CD4-positive, alpha-beta T cell treated with Interleukin-21 for 1 hour (primary cell): ENCODE data around the gene ARHGEF19.
A peak's percentile ranks its signal among the peaks of the same experiment; 100 is the strongest.
"Not testable (repeated sequence)": the region's sequence is repeated elsewhere in the genome, so short reads cannot be mapped to it uniquely, and the experiment has no call there.

Experiments used
- DNase-seq: peaks from one replicate; pipeline ENCODE4 v3.0.0-alpha.2; 2020

The ARHGEF19 gene

DNA sequence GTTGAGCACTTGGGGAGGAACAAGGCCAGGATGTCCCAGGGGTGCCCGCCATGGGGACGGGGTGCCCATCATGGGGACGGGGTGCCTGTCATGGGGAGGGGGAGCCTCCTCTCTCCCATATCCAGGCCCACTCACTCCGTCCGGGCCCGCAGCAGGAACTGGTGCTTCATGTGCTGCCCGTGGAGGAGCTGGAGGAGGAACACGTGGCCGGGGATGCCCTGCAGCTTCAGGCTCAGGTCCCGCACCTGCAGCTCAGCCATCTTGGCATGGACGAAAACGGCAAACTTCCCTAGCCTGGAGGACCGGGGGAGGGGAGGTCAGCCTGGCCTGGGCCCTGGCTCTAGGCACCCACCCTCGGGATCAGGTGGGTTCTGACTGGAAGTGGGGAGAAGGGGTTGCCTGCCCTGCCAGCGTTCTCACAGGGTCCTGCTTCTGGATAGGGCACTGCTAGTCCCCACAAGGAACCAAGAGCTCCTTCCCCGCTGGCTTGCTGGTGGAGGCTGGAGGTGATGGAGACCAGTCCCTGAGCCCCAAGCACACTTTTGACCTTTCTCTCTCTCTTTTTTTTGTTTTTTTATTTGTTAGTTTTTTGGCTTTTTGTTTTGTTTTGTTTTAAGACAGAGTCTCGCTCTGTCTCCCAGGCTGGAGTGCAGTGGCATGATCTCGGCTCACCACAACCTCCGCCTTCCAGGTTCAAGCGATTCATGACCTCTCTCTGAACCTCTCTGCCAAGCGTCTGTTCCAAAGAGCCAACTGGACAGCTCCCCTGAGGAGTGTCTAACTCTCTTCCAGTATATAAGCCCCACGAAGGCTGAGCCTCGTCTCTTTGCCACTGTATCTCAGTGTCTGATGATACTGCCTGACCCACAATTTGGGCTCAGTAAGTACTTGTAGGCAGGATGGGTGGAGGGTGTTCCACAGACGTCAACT lies 9.9 kb downstream of the ARHGEF19 start:
- no peak for DNase-seq

DNA sequence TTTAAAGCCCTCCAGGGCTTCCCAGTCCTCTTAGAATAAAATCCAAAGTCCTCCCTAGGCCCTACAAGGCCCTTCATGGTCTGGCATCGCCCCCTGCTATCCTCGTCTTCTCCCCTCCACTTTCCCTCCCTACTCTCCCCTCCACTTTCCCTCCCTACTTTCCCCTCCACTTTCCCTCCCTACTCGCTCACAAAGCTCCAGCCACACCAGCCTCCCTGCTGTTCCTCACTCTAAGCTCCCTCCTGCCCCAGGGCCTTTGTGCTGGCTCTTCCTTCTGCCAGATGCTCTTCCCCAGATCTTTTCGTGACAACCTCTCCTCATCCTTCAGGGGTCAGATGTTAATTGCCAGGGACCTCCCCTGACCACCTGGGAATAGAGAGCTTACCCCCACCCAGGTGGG lies 12.8 kb downstream of the ARHGEF19 start:
- DNase-seq, result no peak

DNA sequence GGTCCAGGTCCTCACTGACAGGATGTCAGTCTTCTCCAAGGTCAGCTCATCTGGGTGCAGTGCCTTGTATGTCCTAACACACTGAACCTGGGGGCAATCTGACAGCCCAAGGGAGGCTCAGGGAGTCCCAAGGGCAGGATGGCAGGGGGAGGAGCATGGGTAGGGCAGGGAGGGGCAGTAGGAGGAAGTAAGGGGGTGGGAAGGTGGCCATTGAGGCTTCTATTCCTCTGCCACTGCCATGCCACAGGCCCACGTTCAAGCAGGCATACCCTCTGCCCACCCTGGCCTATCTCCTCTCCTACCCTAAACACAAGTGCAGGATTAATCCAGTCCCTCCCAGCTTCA lies 13.3 kb downstream of the ARHGEF19 start:
- no peak for DNase-seq

DNA sequence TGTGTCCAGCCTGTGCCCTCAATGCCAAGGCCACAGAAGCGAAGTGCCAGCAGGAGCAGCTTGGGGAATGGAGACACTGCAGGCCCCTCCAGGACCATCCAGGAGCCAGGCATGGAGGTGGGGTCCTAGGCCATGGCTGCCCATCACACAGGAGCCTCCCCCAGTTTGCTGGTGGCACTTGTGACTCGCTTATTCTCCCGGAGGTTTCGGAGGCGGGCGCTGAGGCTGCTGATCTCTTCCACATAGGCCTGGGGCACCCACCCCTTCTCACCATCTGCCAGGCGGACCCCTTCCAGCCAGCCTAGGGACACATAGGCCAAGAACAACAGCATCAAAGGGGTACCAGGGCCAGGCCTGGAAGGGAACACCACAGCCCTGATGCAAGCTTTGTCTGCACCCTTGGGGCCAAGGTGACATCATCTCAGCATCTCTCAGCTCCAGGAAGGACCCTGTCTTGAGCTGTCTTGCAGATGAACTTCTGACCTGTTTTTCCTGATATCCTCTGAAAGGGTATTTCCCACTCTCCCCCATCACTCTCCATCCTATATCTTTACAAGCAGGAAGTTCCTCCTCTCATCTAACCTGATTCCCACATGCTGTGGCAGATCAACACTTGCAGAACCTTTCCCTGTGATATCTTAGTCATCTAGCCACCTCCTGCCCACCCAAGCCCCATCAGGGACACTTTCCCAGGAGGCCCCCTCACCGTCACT lies 13.9 kb downstream of the ARHGEF19 start:
- no peak for DNase-seq

DNA sequence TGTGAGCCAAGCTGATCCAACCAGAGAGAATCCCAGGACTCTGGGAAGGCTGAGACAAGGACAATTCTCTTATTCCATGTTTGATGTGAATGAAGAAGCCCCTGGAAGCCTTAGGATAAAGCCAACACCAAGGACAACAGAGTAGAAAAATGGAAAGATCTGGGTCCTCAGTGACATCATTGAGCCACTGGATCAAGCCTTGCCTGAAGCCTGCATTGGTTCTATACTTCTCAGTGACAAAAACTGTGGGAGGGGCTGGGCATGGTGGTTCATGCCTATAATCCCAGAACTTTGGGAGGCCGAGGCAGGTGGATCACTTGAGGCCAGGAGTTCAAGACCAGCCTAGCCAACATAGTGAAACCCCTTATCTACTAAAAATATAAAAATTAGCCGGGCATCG lies 15.6 kb downstream of the ARHGEF19 start:
- DNase-seq, result no peak

DNA sequence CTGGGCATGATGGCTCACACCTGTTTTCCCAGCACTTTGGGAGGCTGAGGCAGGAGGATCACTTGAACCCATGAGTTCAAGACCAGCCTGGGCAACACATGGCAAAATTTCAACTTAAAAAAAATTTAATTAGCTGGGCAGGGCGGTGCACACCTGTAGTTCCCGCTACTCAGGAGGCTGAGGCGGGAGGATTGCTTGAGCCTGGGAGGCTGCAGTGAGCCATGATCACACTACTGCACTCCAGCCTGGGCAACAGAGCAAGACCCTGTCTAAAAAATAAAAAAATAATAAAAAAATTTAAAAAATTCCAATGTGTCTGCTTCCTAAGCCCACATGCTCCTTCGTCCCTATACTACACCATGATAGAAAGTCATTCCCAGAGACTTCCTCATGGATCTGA lies 16.3 kb downstream of the ARHGEF19 start:
- DNase-seq, result not testable (repeated sequence)

DNA sequence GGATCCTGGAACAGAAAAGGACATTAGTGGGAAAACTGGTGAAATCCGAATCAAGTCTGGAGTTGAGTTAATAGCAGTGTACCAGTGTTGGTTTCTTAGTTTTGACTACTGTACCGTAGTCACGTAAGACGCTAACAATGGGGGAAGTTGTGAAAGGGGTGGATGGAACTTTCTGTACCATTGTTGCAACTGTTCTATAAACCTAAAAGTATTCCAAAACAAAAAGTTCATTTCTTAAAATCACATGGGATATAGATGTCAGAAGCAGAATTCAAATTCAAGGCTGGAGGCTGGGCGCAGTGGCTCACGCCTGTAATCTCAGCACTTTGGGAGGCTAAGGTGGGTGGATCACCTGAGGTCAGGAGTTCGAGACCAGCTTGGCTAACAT lies 16.9 kb downstream of the ARHGEF19 start:
- no peak for DNase-seq

DNA sequence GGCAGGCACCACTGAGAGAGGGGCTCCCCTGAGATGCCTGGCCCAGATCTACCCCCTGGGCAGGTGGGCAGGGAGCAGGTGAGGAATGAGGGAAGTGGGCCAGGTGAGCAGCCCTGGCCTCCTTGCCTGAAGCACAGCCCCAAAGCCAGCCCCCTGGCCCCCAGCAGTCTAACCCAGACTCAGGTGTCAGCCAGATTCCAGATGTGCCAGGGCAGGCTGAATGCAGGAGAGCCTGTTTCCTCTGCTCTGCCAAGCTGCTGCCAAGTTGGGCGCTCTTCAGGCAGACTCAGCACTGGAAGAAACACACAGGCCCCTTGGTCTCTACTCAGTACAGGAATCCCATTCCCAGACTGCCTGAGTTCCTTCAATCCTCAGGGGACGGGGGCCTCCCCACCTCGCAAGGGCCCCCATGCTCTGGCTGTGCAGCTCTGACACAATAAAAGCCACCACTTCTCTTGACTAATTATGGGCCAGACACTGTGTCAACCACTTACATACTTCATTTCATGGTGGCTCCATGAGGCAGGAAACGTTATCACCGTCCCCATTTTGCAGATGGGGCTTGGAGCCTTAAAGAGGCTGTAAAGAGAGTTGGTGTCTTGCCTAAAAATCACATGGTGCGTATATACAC lies 20.4 kb downstream of the ARHGEF19 start:
- DNase-seq, result no peak

DNA sequence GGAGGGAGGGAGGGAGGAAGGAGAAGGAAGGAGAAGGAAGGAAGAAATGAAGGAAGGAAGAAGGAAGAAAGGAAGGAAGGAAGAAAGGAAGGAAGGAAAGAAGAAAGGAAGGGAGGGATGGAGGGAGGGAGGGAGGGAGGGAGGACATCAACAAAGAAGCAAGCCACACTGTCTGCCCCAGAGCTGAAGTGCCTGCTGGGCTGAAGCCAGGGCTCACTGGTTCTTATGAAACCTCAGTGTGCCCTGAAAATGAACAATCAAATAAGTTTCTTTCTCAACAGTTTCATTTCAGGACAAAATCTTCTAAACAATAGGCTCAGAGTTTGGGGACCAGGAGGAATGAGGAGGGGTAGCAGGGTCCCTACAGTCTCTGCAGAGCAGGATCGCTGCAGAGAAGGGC lies 21.1 kb downstream of the ARHGEF19 start:
- DNase-seq, result no peak

DNA sequence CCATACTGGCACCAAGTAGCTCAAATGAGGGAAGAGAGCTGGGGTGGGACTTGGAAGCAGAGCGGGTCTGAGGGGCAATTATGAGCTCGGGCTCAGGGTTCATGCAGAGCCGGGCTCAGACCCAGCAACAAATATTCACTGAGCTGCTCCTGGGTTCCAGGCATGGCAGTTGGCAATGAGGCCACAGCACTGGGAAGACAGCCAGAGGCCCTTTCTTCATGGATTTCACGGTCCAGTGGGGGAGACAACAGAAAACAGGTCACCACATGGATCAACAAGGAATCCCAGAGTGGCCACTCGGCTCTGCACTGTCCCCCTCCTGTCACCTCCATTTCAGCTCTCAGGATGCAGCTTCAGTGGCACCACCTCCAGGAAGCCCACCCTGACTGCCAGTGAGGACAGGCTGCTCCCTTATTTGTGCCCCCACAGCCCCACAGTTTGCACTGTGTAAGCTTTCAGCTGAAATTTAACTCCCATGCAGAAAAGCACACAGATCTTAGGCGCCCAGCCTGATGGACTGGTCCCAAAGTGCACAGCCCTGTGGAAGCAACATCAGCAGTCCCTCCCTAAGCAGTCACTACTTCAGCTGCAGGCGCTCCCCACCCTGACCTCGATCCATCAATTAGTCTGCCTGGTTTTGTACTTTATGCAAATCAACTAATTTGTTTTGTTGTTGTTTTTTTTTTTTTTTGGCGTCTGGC lies 22.4 kb downstream of the ARHGEF19 start:
- no peak for DNase-seq

DNA sequence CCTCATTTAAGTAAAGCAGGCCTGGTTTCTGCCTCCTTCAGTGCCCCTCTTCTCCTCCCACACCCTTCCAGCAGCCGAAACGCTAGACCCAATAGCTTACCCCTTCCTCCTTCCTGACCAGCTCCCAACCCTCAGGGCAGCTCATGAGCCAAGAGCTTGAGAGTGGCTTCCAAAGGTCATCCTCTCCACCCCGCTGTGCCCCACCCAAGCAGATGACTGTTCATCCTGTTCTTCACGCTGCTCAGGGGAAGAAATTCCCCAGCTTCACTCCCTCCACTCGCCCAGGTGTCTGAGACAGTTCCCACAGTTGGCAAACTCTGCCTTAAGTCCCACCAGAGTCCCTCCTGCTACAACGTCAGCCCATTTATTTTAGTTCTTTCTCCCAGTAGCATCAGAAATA lies 23.4 kb downstream of the ARHGEF19 start:
- DNase-seq, result no peak

DNA sequence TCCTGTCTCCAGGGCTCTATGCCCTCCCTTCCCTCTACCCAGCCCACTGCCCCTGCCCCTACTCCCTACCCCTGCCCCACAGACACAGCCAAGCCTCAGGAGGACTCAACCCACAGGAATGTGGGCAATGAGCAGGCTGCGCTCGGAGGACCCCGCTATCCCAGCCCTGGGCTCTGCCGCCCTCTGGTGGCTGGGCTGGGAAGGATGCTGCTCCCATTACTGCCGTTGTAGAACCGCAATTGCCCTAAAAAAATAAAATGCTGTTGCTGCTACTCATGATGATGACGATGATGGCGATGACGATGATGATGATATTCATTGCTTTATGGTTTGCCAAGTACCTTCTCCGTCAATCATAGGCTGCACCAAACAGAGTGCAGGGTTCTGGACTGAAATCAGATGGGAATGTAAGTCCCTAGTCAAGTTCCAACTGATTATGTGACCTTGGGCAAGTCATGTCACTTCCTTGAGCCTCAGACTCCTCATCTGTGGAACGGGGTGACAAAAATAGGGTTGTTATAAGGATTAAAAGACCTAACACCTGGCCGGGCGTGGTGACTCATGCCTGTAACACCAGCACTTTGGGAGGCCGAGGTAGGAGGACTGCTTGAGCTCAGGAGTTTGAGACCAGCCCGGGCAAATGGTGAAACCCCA lies 24.6 kb downstream of the ARHGEF19 start:
- peak; percentile 78 for DNase-seq

DNA sequence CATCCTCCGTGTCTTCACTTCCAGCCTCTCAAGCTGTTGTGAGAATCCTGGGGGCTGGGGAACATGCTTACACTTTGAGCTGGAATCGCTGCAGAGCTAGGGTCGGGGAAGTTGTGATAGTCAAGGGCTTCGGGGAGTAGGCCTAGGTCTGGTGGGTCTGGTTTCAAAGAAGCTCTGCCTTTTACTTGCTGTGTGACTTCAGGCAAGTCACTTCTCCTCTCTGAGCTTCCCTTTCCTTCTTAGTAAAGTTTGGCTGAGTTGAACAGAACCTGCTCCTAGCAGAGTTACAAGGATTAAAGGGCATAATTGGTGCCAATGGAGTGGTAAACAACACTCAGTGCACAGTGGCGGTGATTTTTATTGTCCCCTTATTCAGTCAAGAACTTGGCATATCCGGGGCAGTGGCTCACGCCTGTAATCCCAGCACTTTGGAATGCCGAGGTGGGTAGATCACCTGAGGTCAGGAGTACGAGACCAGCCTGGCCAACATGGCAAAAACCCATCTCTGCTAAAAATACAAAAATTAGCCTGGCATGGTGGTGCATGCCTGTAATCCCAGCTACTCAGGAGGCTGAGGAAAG lies 25.7 kb downstream of the ARHGEF19 start:
- DNase-seq, result no peak

DNA sequence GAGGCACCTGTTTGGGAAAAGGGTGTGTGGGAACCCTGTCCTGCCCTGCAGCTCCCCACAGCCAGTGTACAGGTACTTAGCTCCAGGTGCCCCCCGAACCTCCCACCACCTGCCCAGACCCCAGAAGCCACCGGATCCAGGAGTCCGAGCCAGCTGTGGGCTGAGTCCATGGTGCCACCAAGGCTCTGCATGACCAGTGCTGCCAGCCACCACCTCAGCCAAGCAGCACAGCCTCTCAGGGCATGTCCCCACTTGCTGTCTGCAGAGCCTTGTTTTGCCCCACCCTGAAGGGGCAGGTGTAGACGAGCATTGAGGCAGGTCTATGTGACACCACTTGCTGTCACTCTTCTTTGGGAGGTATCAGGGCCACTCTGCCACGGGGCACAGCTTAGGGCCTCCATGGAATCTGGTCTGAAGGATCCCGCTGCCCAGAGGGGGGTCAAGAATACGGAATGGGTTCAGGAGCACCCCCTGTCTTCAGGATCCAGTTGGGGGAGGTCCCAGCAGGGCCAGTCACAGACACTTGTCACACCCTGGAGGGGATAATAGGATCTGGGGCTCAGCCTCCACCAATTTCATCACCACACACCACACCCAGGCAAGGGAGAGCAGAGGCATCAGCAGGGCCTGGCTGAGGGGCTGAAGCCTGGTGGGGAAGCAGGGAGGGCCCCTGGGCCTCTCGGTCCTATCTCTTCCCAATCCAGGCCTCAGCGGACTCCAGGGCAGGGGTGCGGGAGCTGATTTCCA lies 27.7 kb downstream of the ARHGEF19 start:
- no peak for DNase-seq

DNA sequence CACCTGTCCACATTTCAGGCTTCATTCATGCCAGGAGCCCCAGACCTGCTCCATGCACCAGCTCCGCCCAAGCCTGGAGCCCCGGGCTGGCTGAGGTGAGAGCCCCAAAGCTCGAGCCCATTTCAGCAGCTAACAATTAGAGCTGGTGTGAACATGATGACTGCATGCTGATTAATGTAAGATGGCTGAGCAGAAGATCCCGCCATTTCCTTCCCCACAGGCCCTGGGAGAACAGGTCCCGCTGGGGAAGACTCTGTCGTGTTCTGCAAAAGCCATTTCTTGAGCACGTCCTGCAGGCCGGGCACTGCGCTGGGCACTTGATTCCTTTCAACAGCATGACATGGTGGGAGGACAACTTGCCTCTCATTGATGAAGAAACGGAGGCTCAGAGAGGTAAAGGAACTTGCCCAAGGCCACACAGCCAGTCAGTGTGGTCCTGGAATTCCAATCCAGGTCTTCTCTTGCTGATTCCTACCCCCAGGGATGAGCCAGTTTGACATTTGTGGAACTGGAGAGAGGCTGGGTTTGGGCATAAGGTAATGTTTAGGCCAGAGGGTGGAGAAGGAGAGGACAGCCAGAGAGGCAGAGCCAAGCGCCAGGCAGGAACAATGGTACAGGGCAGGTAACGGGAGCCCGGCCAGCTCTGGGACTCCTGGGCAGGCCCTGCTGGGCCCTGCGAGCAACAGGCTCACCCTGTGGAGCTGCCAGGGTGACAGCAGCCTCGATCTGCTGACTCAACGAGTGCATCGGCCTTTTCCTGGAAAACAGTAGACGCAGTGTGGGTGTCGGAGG lies 28.5 kb downstream of the ARHGEF19 start:
- DNase-seq, result no peak

DNA sequence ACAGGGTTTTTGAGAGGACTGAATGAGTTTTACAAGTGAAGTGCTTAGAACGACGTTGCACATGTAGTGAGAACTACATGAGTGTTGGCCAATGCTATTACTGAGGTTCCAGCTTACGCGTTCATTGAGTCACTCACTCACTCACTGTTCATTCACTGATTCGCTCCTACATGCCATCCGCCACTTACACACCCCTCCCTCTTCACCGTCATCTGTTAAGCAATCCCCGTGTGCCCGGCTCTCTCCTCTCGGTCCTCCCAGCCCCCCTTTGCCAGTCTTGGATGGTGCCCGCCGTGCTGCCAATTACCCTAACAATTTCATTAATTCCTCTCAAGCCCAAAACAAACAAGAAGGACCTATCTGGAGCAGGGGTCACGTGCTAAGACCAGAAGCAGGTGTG lies 29.3 kb downstream of the ARHGEF19 start:
- DNase-seq, result no peak

DNA sequence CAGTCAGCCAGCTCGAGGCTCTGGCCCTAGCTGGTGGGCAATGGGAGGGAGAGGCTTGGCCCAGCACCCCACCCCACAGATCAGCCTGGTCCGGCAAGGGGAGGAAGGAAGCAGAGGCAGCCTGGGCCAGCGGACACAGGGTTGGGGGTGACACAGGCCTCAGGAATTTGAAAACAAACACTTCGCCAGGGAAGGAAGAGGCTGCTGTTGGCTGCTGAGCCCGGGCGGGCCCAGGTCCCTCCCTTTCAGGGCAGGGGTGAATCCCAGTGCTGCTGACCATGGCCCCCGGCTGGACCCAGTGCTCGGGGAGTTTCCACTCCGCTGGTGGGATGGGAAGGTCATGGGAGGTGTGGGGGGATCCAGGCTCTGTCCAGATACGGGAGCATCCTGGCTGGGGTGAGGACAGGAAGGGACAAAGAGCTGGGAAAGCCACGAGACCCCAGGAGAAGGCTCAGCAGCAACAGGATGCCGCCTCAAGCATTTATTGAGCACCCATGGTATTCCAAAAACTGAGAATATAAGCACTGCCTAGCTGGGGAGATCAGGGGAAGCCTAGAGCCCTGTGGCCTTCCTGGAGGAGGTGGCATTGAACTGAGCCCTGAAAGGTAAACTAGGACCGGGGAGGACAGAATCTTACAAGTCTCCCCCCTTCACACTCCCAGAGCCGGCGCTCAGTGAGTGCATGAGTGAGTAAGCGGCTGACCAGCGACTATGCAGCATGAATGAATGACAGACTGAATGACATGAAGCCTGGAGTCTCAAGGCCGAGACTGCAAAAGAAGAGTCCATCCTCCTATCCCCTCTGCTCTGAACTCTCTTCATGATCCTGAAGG lies 30.3 kb downstream of the ARHGEF19 start:
- DNase-seq, result no peak

DNA sequence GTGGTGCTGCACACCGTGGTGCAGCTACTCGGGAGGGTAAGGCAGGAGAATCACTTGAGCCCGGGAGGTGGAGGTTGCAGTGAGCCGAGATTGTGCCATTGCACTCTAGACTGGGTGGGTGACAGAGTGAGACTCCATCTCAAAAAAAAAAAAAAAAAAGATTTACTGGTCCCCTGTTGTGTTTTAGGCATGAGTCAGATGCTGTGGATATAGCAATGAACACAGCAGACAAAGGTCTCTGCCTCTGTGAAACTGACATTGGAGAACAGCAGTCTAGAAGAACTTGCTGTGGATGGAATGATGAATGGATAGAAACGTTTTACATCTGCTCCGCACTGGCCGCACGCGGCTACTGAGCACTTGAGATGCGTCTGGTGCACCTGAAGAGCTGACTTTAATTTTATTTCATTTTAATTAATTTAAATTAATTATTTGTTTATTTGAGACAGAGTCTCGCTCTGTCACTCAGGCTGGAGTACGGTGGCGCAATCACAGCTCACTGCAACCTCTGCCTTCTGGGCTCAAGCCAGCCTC lies 32.1 kb downstream of the ARHGEF19 start:
- DNase-seq, result no peak
